Trophoblast cell (in vitro differentiated cells and primary cell): ENCODE measurements around the gene RNF111.

Experiments used
- DNase-seq, 2 donors: peaks; one replicate each; pipeline ENCODE4 v3.0.0-alpha.2; 2016
- H2AFZ ChIP-seq: 2 replicates; pipeline ENCODE4 v1.6.1; 2013; ENCODE audit warnings: low read length, moderate library complexity, mild to moderate bottlenecking; ENCODE audit not compliant: insufficient read depth, poor library complexity
- H2AK5ac ChIP-seq: 2 replicates; pipeline ENCODE4 v1.6.1; 2013; ENCODE audit warnings: mild to moderate bottlenecking, low read length
- H2BK120ac ChIP-seq: 2 replicates; pipeline ENCODE4 v1.6.1; 2013; ENCODE audit warnings: low read length, mild to moderate bottlenecking, moderate library complexity; ENCODE audit not compliant: insufficient read depth, poor library complexity
- H2BK12ac ChIP-seq: 2 replicates; pipeline ENCODE4 v1.6.1; 2013; ENCODE audit warnings: mild to moderate bottlenecking, low read length, moderate library complexity
- H2BK5ac ChIP-seq: 2 replicates; pipeline ENCODE4 v1.6.1; 2013; ENCODE audit warnings: low read length, low read depth, moderate library complexity, mild to moderate bottlenecking; ENCODE audit not compliant: poor library complexity
- H3K14ac ChIP-seq: 2 replicates; pipeline ENCODE4 v1.6.1; 2013; ENCODE audit warnings: mild to moderate bottlenecking, low read length
- H3K18ac ChIP-seq: 2 replicates; pipeline ENCODE4 v1.6.1; 2013; ENCODE audit warnings: mild to moderate bottlenecking, low read length
- H3K23ac ChIP-seq: 2 replicates; pipeline ENCODE4 v1.6.1; 2013; ENCODE audit warnings: low read length
- H3K27ac ChIP-seq: 2 replicates; pipeline ENCODE4 v1.5.1; 2013; ENCODE audit warnings: low read depth, mild to moderate bottlenecking, inconsistent platforms, low read length, moderate library complexity
- H3K27me3 ChIP-seq: 2 replicates; pipeline ENCODE4 v1.6.1; 2013; ENCODE audit warnings: inconsistent platforms, mild to moderate bottlenecking, low read length, moderate library complexity; ENCODE audit not compliant: insufficient read depth
- H3K36me3 ChIP-seq, 2 experiments: 1 replicate in 1 of 2; 2 replicates in 1 of 2; pipeline ENCODE4 v1.6.1; 2013; ENCODE audit warnings: low read length in 2 of 2, mild to moderate bottlenecking in 2 of 2, moderate library complexity in 1 of 2; ENCODE audit not compliant: insufficient read depth in 2 of 2, control insufficient read depth in 1 of 2
- H3K4ac ChIP-seq: 2 replicates; pipeline ENCODE4 v1.6.1; 2013; ENCODE audit warnings: low read depth, mild to moderate bottlenecking, low read length, moderate library complexity
- H3K4me1 ChIP-seq, 2 experiments: 1 replicate in 1 of 2; 2 replicates in 1 of 2; pipeline ENCODE4 v1.6.1; 2013; ENCODE audit warnings: low read length in 2 of 2, mild to moderate bottlenecking in 2 of 2, moderate library complexity in 1 of 2; ENCODE audit not compliant: insufficient read depth in 2 of 2, control insufficient read depth in 1 of 2
- H3K4me2 ChIP-seq: 2 replicates; pipeline ENCODE4 v1.6.1; 2013; ENCODE audit warnings: inconsistent platforms, mild to moderate bottlenecking, low read length, moderate library complexity
- H3K4me3 ChIP-seq: 2 replicates; pipeline ENCODE4 v1.5.1; 2013; ENCODE audit warnings: mild to moderate bottlenecking, low read depth, low read length, inconsistent platforms
- H3K79me1 ChIP-seq: one replicate; pipeline ENCODE4 v1.6.1; 2013; ENCODE audit warnings: low read length
- H3K79me2 ChIP-seq: 2 replicates; pipeline ENCODE4 v1.6.1; 2013; ENCODE audit warnings: low read length, mild to moderate bottlenecking; ENCODE audit not compliant: control insufficient read depth, insufficient read depth, poor library complexity
- H3K9ac ChIP-seq: 2 replicates; pipeline ENCODE4 v1.6.1; 2013; ENCODE audit warnings: mild to moderate bottlenecking, low read length
- H3K9me3 ChIP-seq: 2 replicates; pipeline ENCODE4 v1.6.1; 2013; ENCODE audit warnings: low read depth, mild to moderate bottlenecking, control low read depth, inconsistent platforms, low read length; ENCODE audit not compliant: insufficient read depth
- H4K12ac ChIP-seq: 2 replicates; pipeline ENCODE4 v1.6.1; 2013; ENCODE audit warnings: low read depth, mild to moderate bottlenecking, low read length, moderate library complexity
- H4K8ac ChIP-seq: 2 replicates; pipeline ENCODE4 v1.6.1; 2013; ENCODE audit warnings: low read depth, mild to moderate bottlenecking, low read length, moderate library complexity
- H4K91ac ChIP-seq: one replicate; pipeline ENCODE4 v1.6.1; 2013; ENCODE audit warnings: low read depth, mild to moderate bottlenecking, low read length, moderate library complexity
- WGBS: extraction: QIAGEN DNeasy Blood & Tissue Kit; methylation state at CpG from one replicate; pipeline ENCODE4 v1.1.7; 2013; ENCODE audit warnings: missing lambda C conversion rate; ENCODE audit not compliant: insufficient read length, insufficient coverage; ENCODE audit errors: extremely low coverage; 5-methylcytosine and 5-hydroxymethylcytosine counted together

RNF111 gene

GRCh38 chr15:58966698-58967097 lies 20.8 kb upstream of the RNF111 start:
- Histone ChIP-seq H2AFZ (no peak overlapping the region), H3K36me3 (no peaks in the 10 kb centered on the region), H2BK120ac (no peak overlapping the region), H3K4me2 (no peak overlapping the region), H4K12ac (no peak overlapping the region), H3K79me1 (no peaks in the 10 kb centered on the region), H2BK12ac (no peak overlapping the region), H2AK5ac (no peak overlapping the region), H3K27me3 (no peaks in the 10 kb centered on the region), H2BK5ac (no peak overlapping the region), H4K91ac (no peak overlapping the region), H3K4ac (no peak overlapping the region), H3K14ac (no peak overlapping the region), H3K9ac (no peak overlapping the region), H3K9me3 (no peaks in the 10 kb centered on the region), H3K23ac (no peak overlapping the region), H3K18ac (no peak overlapping the region), H3K79me2 (no peaks in the 10 kb centered on the region), H4K8ac (no peak overlapping the region), H3K4me3 (no peak overlapping the region), H3K4me1 (no peaks in the 10 kb centered on the region), H3K27ac (no peak overlapping the region)
- DNase-seq, result no peak
- WGBS, result no CpG with 5 or more reads among the region's 3 CpGs

GRCh38 chr15:58967479-58967878 lies 20.0 kb upstream of the RNF111 start:
- Histone ChIP-seq H2BK12ac (no peak overlapping the region), H2BK120ac (no peak overlapping the region), H3K18ac (no peak overlapping the region), H4K91ac (no peak overlapping the region), H3K4me1 (no peaks in the 10 kb centered on the region), H3K23ac (no peak overlapping the region), H3K14ac (no peak overlapping the region), H2BK5ac (no peak overlapping the region), H3K79me2 (no peaks in the 10 kb centered on the region), H3K27me3 (no peaks in the 10 kb centered on the region), H3K4me2 (no peak overlapping the region), H4K12ac (no peak overlapping the region), H3K36me3 (no peaks in the 10 kb centered on the region), H3K4me3 (no peak overlapping the region), H4K8ac (no peak overlapping the region), H3K9ac (no peak overlapping the region), H3K4ac (no peak overlapping the region), H2AFZ (no peak overlapping the region), H3K79me1 (no peaks in the 10 kb centered on the region), H2AK5ac (no peak overlapping the region), H3K9me3 (no peaks in the 10 kb centered on the region), H3K27ac (no peak overlapping the region)
- no CpG with 5 or more reads among the region's 2 CpGs for WGBS
- DNase-seq, result no peak

GRCh38 chr15:58977887-58978286 lies 9.6 kb upstream of the RNF111 start:
- no peak for DNase-seq
- Histone ChIP-seq H3K36me3 (no peaks in the 10 kb centered on the region), H2AFZ (no peak overlapping the region), H3K9me3 (peaks cover 2% of the 10 kb centered on the region), H3K4me3 (no peak overlapping the region), H3K79me2 (no peaks in the 10 kb centered on the region), H2BK12ac (no peak overlapping the region), H2AK5ac (no peak overlapping the region), H4K12ac (no peak overlapping the region), H3K4ac (no peak overlapping the region), H3K27ac (no peak overlapping the region), H3K4me2 (no peak overlapping the region), H3K9ac (no peak overlapping the region), H3K14ac (no peak overlapping the region), H2BK120ac (no peak overlapping the region), H3K4me1 (no peaks in the 10 kb centered on the region), H4K91ac (no peak overlapping the region), H3K23ac (no peak overlapping the region), H4K8ac (no peak overlapping the region), H3K79me1 (no peaks in the 10 kb centered on the region), H3K27me3 (no peaks in the 10 kb centered on the region), H2BK5ac (no peak overlapping the region), H3K18ac (no peak overlapping the region)

- H3K9ac ChIP-seq, result no peak overlapping the region
- no peak overlapping the region for H3K14ac ChIP-seq
- no peak overlapping the region for H2AK5ac ChIP-seq
- no CpG with 5 or more reads among the region's 5 CpGs for WGBS
- no peaks in the 10 kb centered on the region for H3K36me3 ChIP-seq
- no peaks in the 10 kb centered on the region for H3K79me2 ChIP-seq
- H4K8ac ChIP-seq, result no peak overlapping the region
- no peak overlapping the region for H3K4me3 ChIP-seq
- H3K9me3 ChIP-seq, result peaks cover 2% of the 10 kb centered on the region
- H4K91ac ChIP-seq, result no peak overlapping the region
- H3K4me1 ChIP-seq, result no peaks in the 10 kb centered on the region
- H2BK12ac ChIP-seq, result no peak overlapping the region
- H3K18ac ChIP-seq, result no peak overlapping the region
- no peak overlapping the region for H2BK120ac ChIP-seq
- H3K23ac ChIP-seq, result no peak overlapping the region
- no peaks in the 10 kb centered on the region for H3K27me3 ChIP-seq
- H3K79me1 ChIP-seq, result peaks cover 2% of the 10 kb centered on the region
- H2AFZ ChIP-seq, result no peak overlapping the region
- H3K27ac ChIP-seq, result no peak overlapping the region
- H4K12ac ChIP-seq, result no peak overlapping the region
- no peak overlapping the region for H3K4ac ChIP-seq
- peak in 1 of 2 donors; percentile 67 for DNase-seq
- no peak overlapping the region for H2BK5ac ChIP-seq
- H3K4me2 ChIP-seq, result no peak overlapping the region
Measured at GRCh38 chr15:58980351-58980939, 7.0 kb upstream of the RNF111 start.
